ENCODE measurements around the gene SCAPER.

The SCAPER gene

GRCh38 chr15:76905013-76905839, at the start of gene SCAPER (continued):
- TF ChIP-seq FEZF1 (tag by site-specific recombination; IDR thresholded peaks at IDR 0.05) (0 out of 2 replicates have a peak, but pooled peaks have one; percentile 3), ZNF837 (tag by site-specific recombination; IDR thresholded peaks at IDR 0.05) (peak; percentile 48; the same call in 1 of the 2 replicates), ZNF155 (tag by site-specific recombination; IDR thresholded peaks at IDR 0.05) (no peak), ZNF629 (tag by site-specific recombination; IDR thresholded peaks at IDR 0.05) (peak; percentile 68), ZNF530 (tag by site-specific recombination; IDR thresholded peaks at IDR 0.05; ENCODE audit: low read depth) (no peak), TSHZ1 (tag by site-specific recombination; IDR thresholded peaks at IDR 0.05; ENCODE audit: borderline replicate concordance) (no peak; the same call in 1 of the 2 replicates), CTCF (tag by site-specific recombination; IDR thresholded peaks at IDR 0.05) (peak; percentile 68), HIC1 (tag by site-specific recombination; IDR thresholded peaks at IDR 0.05) (no peak), PATZ1 (tag by site-specific recombination; IDR thresholded peaks at IDR 0.05) (peak; percentile 97), ZBTB7A (tag by site-specific recombination; IDR thresholded peaks at IDR 0.05; ENCODE audit: low read depth) (peak; percentile 50; the same call in 1 of the 2 replicates), ZSCAN30 (tag by site-specific recombination; IDR thresholded peaks at IDR 0.05) (no peak), REPIN1 (tag by site-specific recombination; IDR thresholded peaks at IDR 0.05; ENCODE audit: low read depth) (0 out of 2 replicates have a peak, but pooled peaks have one; percentile 18), ZNF394 (tag by site-specific recombination; IDR thresholded peaks at IDR 0.05; ENCODE audit: borderline replicate concordance) (no peak), ZBTB20 (tag by site-specific recombination; IDR thresholded peaks at IDR 0.05) (peak; percentile 94), ZNF704 (tag by site-specific recombination; IDR thresholded peaks at IDR 0.05) (no peak), PRDM6 (tag by site-specific recombination; IDR thresholded peaks at IDR 0.05) (no peak), AEBP2 (tag by site-specific recombination; IDR thresholded peaks at IDR 0.05; ENCODE audit: borderline replicate concordance) (no peak), ZNF768 (tag by site-specific recombination; IDR thresholded peaks at IDR 0.05) (no peak), ZNF626 (tag by site-specific recombination; IDR thresholded peaks at IDR 0.05) (no peak), ZNF266 (tag by site-specific recombination; IDR thresholded peaks at IDR 0.05; ENCODE audit: low read depth) (no peak), ATF2 (tag by site-specific recombination; IDR thresholded peaks at IDR 0.05; ENCODE audit: low read depth) (no peak), ZNF529 (tag by site-specific recombination; IDR thresholded peaks at IDR 0.05; ENCODE audit: insufficient replicate concordance) (no peak)

All from HEK293 (cell line).